WTC11 (cell line): ENCODE measurements around the gene ARHGAP8. TPM values are rescaled to one million over a fixed set of nuclear protein-coding genes. Genes with fewer than 3 reads are reported as not detected.

Experiments
- ATAC-seq: fragments of 200-7000 bp; cut with Tn5 transposase; 2 replicates; pipeline ENCODE4 v1.10.0; 2021; ENCODE audit warnings: mild to moderate bottlenecking, moderate library complexity
- CTCF ChIA-PET: fragments of 300-600 bp; sonication (Branson Sonifier 250); formaldehyde crosslinking; loops from one replicate; lab custom pipeline; 2021; ENCODE audit warnings: antibody characterized with exemption; lab: Charles Lee
- POLR2A ChIA-PET: fragments of 350-600 bp; sonication (Branson Sonifier 250); formaldehyde crosslinking; loops from one replicate; lab custom pipeline; 2021; ENCODE audit warnings: antibody characterized with exemption; lab: Charles Lee
- DNase-seq: peaks from one replicate; pipeline ENCODE4 v3.0.0; 2021; ENCODE audit warnings: low spot score
- H3K27ac Mint-ChIP-seq: 2 replicates; pipeline ENCODE4 v1.8.0; 2021; ENCODE audit warnings: mixed read lengths
- H3K27me3 Mint-ChIP-seq: 2 replicates; pipeline ENCODE4 v1.8.0; 2021; ENCODE audit warnings: low read depth, mild to moderate bottlenecking, moderate library complexity, mixed read lengths
- H3K36me3 Mint-ChIP-seq: 2 replicates; pipeline ENCODE4 v1.8.0; 2021; ENCODE audit warnings: mixed read lengths
- H3K4me1 Mint-ChIP-seq: 2 replicates; pipeline ENCODE4 v1.8.0; 2022; ENCODE audit warnings: mixed read lengths
- H3K4me3 Mint-ChIP-seq: 2 replicates; pipeline ENCODE4 v1.8.0; 2021; ENCODE audit warnings: mild to moderate bottlenecking, moderate library complexity, mixed read lengths
- H3K9me3 Mint-ChIP-seq: 2 replicates; pipeline ENCODE4 v1.8.0; 2021; ENCODE audit warnings: mixed read lengths
- ARID4B ChIP-seq: sonication (generic); formaldehyde crosslinking; IDR thresholded peaks from 2 replicates; pipeline ENCODE4 v1.8.0; 2023; ENCODE audit warnings: missing genetic modification reagents, mild to moderate bottlenecking, borderline replicate concordance
- ATF3 ChIP-seq: sonication (generic); formaldehyde crosslinking; conservative IDR thresholded peaks from 2 replicates; pipeline ENCODE4 v1.8.1; 2022; ENCODE audit warnings: mild to moderate bottlenecking, missing genetic modification reagents
- E2F5 ChIP-seq: sonication (generic); formaldehyde crosslinking; IDR thresholded peaks from 2 replicates; pipeline ENCODE4 v1.8.1; 2022; ENCODE audit warnings: mild to moderate bottlenecking, moderate library complexity, missing genetic modification reagents
- FOXK1 ChIP-seq: sonication (generic); formaldehyde crosslinking; IDR thresholded peaks from 2 replicates; pipeline ENCODE4 v1.8.0; 2022; ENCODE audit warnings: mild to moderate bottlenecking, moderate library complexity, missing genetic modification reagents
- HMGA2 ChIP-seq: fragments of 250-450 bp; sonication (Bioruptor Pico); IDR thresholded peaks from 2 replicates; pipeline ENCODE4 v1.4.0; 2021; ENCODE audit warnings: mild to moderate bottlenecking, moderate library complexity
- KAT7 ChIP-seq: sonication (generic); formaldehyde crosslinking; IDR thresholded peaks from 2 replicates; pipeline ENCODE4 v1.8.1; 2023; ENCODE audit warnings: missing genetic modification reagents, mild to moderate bottlenecking, borderline replicate concordance
- MLX ChIP-seq: sonication (generic); formaldehyde crosslinking; IDR thresholded peaks from 2 replicates; pipeline ENCODE4 v1.8.1; 2023; ENCODE audit warnings: mild to moderate bottlenecking, missing genetic modification reagents, moderate library complexity
- NFATC4 ChIP-seq: fragments of 250-450 bp; sonication (Bioruptor Pico); IDR thresholded peaks from 2 replicates; pipeline ENCODE4 v1.9.0; 2021; ENCODE audit warnings: mild to moderate bottlenecking
- NFYB ChIP-seq: sonication (generic); formaldehyde crosslinking; conservative IDR thresholded peaks from 2 replicates; pipeline ENCODE4 v1.8.0; 2022; ENCODE audit warnings: low read depth, missing genetic modification reagents
- NR1H2 ChIP-seq: sonication (generic); formaldehyde crosslinking; IDR thresholded peaks from 2 replicates; pipeline ENCODE4 v1.9.0; 2021; ENCODE audit warnings: mild to moderate bottlenecking, moderate library complexity, missing genetic modification reagents
- NR2C2 ChIP-seq: sonication (generic); formaldehyde crosslinking; IDR thresholded peaks from 2 replicates; pipeline ENCODE4 v1.8.0; 2022; ENCODE audit warnings: mild to moderate bottlenecking, missing genetic modification reagents
- NR3C1 ChIP-seq: sonication (generic); formaldehyde crosslinking; conservative IDR thresholded peaks from 2 replicates; pipeline ENCODE4 v1.8.1; 2023; ENCODE audit warnings: low read depth, mild to moderate bottlenecking, missing genetic modification reagents
- PREB ChIP-seq: sonication (generic); formaldehyde crosslinking; IDR thresholded peaks from 2 replicates; pipeline ENCODE4 v1.8.1; 2022; ENCODE audit warnings: mild to moderate bottlenecking, missing genetic modification reagents, moderate library complexity, borderline replicate concordance
- PRRX2 ChIP-seq: fragments of 250-450 bp; sonication (Bioruptor Pico); IDR thresholded peaks from 2 replicates; pipeline ENCODE4 v1.8.0; 2021; ENCODE audit warnings: mild to moderate bottlenecking
- SOX15 ChIP-seq: fragments of 250-450 bp; sonication (Bioruptor Pico); IDR thresholded peaks from 2 replicates; pipeline ENCODE4 v1.9.0; 2021; ENCODE audit warnings: mild to moderate bottlenecking
- SP1 ChIP-seq: sonication (generic); formaldehyde crosslinking; conservative IDR thresholded peaks from 2 replicates; pipeline ENCODE4 v1.8.1; 2022; ENCODE audit warnings: missing genetic modification reagents
- TP53 ChIP-seq: sonication (generic); formaldehyde crosslinking; IDR thresholded peaks from 2 replicates; pipeline ENCODE4 v1.8.1; 2023; ENCODE audit warnings: mild to moderate bottlenecking, missing genetic modification reagents
- ZNF138 ChIP-seq: sonication (generic); formaldehyde crosslinking; conservative IDR thresholded peaks from 2 replicates; pipeline ENCODE4 v1.8.1; 2022; ENCODE audit warnings: mild to moderate bottlenecking, moderate library complexity, missing genetic modification reagents
- ZNF219 ChIP-seq: sonication (generic); formaldehyde crosslinking; IDR thresholded peaks from 2 replicates; pipeline ENCODE4 v1.8.0; 2023; ENCODE audit warnings: missing genetic modification reagents, mild to moderate bottlenecking, borderline replicate concordance
- ZNF512 ChIP-seq: sonication (generic); formaldehyde crosslinking; IDR thresholded peaks from 2 replicates; pipeline ENCODE4 v1.8.1; 2022; ENCODE audit warnings: missing genetic modification reagents, borderline replicate concordance
- total RNA-seq: library from RNA; stranded (reverse); gene quantifications from 3 replicates; pipeline ENCODE4 v1.2.3, GENCODE V29; 2021

The ARHGAP8 gene
- total RNA-seq, 1 experiment from 2014 or later, result 61.4 TPM

- ATAC-seq (no peak), DNase-seq (no peak)
- Mint-ChIP-seq H3K9me3 (no peaks in the 10 kb centered on the region), H3K27ac (no peak overlapping the region; the same call in 1 of the 2 replicates), H3K4me3 (no peak overlapping the region), H3K4me1 (peaks cover 8% of the 10 kb centered on the region), H3K27me3 (no peaks in the 10 kb centered on the region), H3K36me3 (no peaks in the 10 kb centered on the region)
- ChIA-PET POLR2A (interaction anchor here (0.7 kb wide), 1 partner anchor 87 kb away, joined by 3 read pairs; no protein-coding TSS in a partner anchor), CTCF (interaction anchor here (0.7 to 1.1 kb wide), 2 partner anchors 11 to 33 kb away, joined by 3 to 6 read pairs; no protein-coding TSS in a partner anchor)
- no peak for TF ChIP-seq E2F5 (CRISPR knock-in tag)
- no peak for TF ChIP-seq SOX15 (CRISPR knock-in tag)
- TF ChIP-seq PRRX2 (CRISPR knock-in tag), result no peak
- no peak for TF ChIP-seq HMGA2 (CRISPR knock-in tag)
- TF ChIP-seq ZNF219 (CRISPR knock-in tag), result no peak
- TF ChIP-seq PREB (CRISPR knock-in tag), result no peak
- no peak for TF ChIP-seq SP1
- no peak for TF ChIP-seq FOXK1 (CRISPR knock-in tag)
- TF ChIP-seq ZNF512 (CRISPR knock-in tag), result no peak
- TF ChIP-seq NFYB (CRISPR knock-in tag), result no peak
- TF ChIP-seq ZNF138 (CRISPR knock-in tag), result no peak
- no peak for TF ChIP-seq NFATC4 (CRISPR knock-in tag)
- no peak for TF ChIP-seq ATF3 (CRISPR knock-in tag)
- TF ChIP-seq MLX (CRISPR knock-in tag), result no peak
- TF ChIP-seq NR3C1, result no peak
- no peak for TF ChIP-seq NR2C2 (CRISPR knock-in tag)
- TF ChIP-seq ARID4B (CRISPR knock-in tag), result no peak
- no peak for TF ChIP-seq KAT7 (CRISPR knock-in tag)
- no peak for TF ChIP-seq TP53 (CRISPR knock-in tag)
- TF ChIP-seq NR1H2 (CRISPR knock-in tag), result no peak
Measured at GRCh38 chr22:44718418-44718817, 34.0 kb upstream of the ARHGAP8 start.
